ENCODE measurements around the gene ZFAND6.

The ZFAND6 gene

DNA sequence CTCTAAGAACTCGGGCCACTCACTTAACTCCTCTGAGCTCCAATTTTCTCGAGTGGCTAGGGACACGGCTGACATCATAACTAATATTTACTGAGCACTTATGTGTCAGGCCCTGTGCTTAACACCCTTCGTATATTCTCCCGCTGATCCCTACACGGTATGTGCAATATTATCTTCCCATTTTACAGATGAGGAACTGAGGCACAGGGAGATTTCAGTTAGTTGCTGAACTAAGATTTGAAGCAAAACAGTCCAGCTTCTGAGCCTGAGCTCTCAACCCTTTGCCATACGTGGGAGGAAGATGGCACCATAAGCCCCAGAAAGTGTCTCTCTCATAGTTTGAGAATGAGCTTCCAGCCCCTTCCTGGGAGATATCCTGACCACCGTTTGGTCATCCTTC, 112.9 kb downstream of the ZFAND6 start:
- DNase-seq: no peak

DNA sequence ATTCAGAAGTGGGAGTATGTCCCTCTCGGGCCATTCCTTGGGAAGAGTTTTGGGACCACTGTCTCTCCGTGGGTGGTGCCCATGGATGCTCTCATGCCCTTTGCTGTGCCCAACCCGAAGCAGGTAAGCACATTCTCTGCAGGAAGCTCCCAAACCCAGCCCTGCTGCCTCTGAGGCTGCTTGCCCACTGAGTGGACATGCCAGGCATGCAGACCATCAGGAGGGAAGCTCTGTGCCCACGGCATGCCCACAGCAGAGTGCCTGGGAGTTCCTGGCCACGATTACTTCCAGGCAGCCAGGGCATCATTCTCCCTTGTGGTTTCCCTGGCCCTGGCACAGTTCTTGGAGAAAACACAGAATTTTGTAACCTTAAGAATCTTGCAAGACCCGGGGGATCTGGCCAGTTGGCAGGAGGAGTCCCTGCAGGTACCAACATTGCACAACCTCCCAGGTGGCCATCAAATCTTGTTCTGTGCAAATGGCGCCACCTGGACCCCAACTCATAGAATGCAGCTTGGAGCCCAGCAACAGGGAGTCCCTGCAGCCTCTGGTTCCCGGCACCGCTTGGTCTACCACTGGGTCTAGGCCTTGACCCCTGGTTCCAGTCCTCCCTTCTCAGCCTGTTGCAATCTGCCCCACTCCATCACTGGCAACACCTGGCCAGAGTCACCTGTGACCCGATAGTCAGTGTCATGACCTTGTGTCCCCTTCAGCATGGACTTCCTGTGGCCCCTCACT, 113.7 kb downstream of the ZFAND6 start:
- DNase-seq: peak; percentile 83

DNA sequence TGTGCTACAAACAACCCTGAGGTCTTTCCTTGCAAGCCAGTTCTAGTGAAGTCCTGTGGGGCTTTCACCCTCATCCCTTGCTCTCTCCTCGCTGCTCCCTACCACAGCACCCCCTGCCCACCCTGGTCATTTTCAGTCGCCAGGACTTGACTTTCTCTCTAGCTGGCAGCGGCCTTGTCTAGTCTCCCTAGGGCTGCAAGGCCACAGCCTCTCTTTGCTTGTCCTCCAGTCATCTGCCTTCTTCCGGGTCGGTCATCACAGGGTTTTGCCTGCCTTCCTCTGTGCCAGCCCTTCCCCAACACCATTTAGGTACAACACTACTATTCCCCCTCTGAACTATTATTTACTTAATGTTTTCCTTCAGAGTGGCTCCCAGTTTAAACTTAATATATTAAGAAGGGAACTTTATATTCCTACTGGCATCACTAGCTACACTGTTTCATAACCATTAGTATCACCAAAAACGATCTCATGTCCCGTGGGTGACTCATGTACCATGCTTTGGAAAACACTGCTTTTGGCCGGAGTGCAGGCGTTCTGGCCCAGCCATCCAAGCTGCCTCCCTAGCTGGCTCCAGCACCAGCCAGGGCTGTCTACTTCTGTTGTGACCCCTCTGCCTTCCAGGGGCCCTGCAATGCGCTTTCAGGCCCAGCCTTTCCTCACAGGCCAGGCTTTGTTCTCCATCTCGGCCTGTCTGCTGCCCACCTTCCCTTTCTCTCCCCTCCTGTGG, 114.7 kb downstream of the ZFAND6 start:
- no peak for DNase-seq

DNA sequence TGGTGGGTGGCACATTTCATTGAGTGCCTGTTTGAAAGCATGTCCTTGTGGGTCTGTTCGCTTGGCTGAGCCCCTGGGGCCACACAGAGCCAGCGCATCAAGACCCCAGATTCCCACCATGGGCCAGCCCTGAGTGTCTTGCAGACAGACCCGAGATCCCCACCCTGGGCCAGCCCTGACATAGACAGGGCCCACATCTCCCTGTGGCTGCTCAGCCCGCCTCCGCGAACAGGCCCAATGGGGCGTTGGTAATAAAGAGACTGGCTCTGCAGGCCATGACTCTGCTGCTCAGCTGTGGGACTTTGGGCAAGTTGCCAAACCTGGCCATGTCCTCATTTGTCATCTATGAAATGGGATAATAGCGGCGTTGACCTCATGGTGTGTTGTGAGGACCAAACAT, 116.0 kb downstream of the ZFAND6 start:
- peak; percentile 25 for DNase-seq

DNA sequence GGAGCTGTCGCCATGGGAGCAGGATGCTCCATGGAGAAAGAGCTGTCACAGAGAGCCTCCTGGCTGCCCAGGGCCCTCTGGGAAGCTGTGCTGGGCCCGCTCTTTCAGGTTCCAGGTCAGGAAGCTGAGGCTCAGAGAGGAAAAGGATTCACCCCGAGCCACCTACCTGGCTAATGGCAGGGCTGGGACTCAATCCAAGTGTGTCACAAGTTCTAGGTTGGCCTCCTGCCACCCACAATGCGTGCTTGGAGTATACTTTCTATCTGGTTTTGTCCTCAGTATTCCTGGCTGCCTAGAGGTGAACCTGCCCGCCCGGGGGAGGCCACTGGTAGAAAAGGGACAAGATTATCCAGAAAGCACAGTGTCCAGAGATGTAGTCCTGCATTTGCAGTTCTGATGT, 117.0 kb downstream of the ZFAND6 start:
- no peak for DNase-seq

DNA sequence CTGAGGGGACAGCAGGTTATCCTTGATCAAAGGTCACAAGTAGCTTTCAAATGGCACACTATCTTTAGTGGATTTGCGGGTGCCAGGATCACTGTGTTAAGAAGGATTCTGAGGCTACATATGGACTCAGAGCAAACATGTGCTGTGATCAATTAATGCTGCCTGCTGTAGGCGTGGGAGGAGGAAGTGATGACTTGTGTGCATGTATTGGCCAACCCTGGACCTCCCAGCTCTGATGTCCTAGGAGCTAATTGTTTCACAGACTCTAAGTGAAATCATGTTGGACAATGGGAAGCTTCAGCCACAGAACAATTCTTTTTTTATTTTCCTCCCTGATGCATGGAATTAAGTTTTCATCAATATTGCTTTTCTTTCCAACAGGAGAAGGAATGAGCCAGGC, 117.7 kb downstream of the ZFAND6 start:
- DNase-seq: no peak

DNA sequence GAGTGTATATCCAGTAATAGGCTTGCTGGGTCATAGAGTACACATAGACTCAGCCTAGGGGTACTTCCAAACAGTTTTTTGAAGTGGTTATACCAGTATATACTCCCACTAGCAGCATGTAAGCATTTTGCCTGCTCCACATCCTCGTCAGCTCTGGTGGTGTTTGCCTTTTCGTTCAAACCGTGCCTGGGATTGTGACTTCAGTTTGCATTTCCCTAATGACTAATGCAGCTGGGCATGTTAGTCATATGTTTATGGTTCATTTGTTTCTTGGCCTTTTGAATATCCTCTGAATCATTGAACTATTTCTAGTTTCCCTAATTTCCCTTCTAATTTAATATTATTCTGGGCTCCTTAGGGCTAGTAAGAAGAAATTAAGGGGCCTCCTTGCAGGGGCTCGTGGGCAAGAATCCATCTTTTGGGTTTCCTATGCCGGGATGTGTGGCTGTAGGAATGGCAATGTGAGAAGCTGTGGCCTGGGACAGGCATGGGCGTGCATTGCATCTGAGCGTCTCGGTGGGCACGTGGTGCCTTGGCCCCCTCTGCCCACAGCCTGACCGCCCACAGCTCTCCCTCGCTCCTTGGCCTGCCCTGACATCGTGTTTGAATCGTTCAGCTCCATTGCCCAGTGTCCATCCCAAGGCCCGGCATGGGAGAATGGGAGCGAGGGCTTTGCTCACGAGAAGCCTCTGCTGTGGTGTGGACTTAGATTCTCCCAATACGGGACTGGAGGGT, 119.7 kb downstream of the ZFAND6 start:
- DNase-seq: no peak

DNA sequence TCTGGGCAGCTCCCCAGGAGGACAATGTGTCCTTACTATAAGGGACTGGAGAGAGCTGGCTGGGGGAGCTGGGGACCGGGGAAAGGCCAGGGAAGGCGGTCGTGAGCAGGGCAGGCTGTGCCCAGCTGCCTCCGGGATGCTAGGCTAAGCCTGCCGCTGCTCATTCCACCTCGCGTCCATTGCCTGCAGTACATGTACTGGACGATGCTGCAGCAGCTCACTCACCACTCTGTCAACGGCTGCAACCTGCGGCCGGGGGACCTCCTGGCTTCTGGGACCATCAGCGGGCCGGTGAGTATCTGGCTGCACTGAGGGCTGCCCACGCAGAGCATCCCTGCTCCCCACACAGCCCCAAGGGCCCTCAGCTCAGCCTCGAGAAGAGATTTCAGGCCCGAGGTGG, 120.5 kb downstream of the ZFAND6 start:
- DNase-seq: no peak

DNA sequence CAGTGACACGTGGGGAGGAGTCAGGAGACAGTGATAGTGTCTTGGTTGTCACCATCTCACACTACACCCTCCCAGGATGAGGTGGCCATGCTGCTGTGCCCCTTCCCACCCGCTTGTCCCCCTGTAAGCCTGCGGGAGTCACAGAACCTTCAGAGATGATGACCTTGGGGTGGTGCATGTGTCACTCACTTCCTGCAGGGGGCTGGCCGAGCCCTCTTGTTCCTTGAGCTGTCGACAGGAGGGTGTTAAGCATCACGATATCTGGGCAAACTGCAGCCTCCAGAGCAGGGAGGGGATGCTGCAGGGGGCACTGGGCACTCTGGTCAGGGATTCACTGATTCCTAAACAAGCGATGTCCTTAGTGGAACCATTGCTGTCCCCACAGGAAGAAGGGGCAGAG, 121.0 kb downstream of the ZFAND6 start:
- no peak for DNase-seq

DNA sequence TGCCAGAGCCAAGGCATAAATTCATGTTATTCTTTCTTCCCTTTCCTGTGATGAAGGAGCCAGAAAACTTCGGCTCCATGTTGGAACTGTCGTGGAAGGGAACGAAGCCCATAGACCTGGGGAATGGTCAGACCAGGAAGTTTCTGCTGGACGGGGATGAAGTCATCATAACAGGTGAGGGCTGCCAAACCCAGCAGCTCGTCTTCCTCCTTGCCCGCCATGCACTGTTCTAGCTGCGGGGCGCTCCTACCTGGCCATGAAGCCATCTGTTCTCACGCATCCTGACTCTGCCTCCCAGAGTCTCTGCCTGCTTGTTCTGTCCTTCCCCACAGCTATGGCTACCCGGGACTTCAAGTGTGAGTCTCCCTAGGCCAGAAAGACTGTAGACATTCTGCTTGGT, 121.5 kb downstream of the ZFAND6 start:
- DNase-seq: no peak

DNA sequence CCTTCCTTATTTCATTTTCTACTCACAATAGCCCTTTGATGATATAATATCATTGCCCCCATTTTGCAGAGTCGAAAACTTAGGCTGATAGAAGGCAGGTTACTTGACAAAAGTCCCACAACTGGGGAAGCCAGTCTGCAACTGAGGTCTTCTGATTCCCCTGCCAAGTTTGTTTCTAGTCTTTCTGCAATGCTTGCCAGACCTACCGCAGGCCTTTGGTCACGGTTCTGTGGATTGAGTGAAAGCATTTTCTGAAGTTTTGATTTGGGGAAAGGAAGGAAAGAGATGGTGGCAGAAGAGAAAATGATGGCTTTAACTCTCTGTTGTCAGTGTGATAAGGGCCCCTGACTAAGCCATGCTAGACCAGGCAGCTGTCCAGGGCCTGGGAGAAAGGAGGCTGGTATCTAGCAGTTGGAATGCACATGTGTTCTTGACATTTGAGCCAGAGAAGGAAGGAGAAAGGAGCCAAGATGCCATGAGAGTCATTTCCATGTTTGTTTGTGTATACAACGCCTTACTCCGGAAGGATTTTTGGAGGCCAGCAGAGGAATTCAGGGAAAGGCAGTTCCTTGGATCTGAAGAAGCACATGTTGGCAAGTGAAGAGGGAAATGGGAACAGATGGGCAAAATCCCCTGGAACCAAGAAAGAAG, 123.3 kb downstream of the ZFAND6 start:
- DNase-seq: no peak

DNA sequence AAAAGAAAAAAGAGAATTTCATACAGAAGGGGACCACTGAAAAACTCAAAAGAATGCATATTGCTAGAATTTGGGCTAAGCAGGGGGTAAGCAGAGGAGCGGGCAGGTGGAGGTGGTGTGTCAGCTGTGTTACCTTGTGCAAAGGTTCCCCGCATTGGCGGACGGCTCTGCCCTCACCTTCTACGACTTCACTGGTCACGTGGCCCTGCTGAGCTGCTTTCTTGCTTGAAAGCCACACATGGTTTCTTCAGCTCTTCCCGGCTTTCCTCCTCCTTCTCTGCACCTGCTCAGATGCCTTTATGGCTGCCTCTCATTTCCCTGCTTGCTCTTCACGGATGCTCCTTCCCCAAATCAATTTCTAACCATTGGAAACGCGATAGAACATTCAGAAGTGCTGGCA, 123.8 kb downstream of the ZFAND6 start:
- DNase-seq: no peak

DNA sequence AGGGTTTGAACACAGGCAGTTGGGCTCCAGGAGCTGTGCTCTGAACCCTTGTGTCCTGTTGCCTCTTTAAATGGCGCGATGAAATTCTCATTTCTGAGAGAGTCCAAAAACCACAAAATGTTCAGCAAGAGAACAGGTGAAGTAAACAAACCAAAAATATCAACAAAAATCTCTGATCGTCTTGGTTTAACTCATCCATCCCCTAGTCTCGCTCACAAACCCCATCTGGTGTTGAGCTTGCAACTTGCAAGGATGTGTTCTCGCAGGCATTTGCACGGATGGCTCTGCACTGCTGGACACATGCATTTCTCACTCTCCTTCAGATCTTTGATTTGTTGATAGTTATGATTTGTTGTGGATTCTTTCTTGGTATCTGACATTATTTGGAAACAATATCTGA, 124.4 kb downstream of the ZFAND6 start:
- DNase-seq: no peak

DNA sequence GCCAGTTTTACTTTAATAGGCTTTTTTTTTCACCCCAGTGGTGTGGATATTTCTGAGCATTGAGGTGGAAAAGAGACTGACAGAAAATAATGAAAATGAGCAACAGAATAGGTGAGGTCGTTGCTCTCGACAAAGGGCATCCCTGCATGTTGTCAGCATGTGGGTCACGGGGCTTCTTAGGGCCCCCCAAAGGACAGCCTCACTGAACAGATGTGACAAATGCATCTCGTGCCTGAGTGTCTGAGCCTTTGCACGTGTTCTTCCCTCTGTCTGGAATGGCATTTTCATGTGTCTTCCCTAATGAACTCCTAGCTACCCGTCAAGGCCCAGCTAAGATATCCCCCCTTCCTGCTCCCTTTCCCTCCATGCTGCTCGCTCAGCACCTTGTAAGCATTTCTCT, 125.1 kb downstream of the ZFAND6 start:
- no peak for DNase-seq

DNA sequence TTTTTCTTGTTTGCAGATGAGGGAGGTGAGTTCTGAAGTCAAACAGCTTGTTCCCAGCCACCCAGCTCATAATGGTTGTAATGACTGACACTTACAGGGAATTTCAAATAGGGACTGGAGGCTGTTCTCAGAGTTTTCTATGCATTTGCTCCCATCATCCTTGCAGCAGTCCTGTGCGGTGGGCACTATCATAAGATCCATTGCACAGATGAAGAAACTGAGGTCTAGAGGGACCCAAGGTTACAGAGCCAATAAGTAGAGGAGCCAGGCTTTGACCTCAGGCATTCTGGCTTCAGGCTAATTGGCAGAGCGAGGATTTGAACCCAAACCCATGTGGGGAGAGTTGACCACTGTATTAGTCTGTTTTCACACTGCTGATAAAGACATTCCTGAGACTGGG, 125.7 kb downstream of the ZFAND6 start:
- DNase-seq: no peak

DNA sequence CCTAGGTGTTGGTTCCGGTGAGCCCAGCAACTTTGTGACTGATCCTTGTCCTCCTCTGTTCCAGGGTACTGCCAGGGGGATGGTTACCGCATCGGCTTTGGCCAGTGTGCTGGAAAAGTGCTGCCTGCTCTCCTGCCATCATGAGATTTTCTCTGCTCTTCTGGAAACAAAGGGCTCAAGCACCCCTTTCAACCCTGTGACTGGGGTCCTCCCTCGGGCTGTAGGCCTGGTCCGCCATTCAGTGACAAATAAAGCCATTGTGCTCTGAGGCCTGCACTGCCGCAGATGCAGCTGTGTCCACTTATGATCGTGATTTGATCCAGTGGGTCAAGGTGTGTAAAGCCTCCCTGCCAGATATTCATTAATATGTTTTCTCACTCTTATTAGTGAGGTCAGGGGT, 126.6 kb downstream of the ZFAND6 start:
- DNase-seq: no peak

DNA sequence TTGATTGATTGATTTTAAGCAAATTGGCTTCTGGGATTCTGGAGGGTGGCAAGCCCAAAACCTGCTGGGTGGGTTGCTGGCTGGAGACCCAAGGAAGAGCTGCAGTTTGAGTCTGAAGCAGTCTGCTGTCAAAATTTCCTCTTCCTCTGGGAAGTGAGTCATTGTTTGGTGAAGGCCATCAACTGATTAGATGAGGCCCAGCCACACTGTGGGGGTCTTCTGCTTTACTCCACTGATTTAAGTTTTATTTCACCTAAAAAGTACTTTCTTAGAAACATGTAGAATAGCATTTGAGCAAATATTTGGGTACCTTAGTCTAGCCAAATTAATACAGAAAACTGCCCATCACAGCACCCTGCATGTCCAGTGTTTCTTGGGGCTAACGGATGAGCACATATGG, 127.1 kb downstream of the ZFAND6 start:
- DNase-seq: no peak

Measured in hematopoietic multipotent progenitor cell treated with erythropoietin and hydrocortisone succinate and interleukin-3 and kit ligand, for 6 days (in vitro differentiated cells).